MM.1S (cell line): Measurements from ENCODE around the gene TSPEAR.

Experiments
- DNase-seq: peaks from one replicate; pipeline ENCODE4 v3.0.0-alpha.2; 2015
- H2AFZ ChIP-seq: fragments of 300-600 bp; sonication (generic); 2 replicates; pipeline ENCODE4 v1.6.0; 2016; ENCODE audit warnings: antibody characterized with exemption, low read length
- H3F3A ChIP-seq: fragments of 300-600 bp; sonication (generic); 2 replicates; pipeline ENCODE4 v1.6.1; 2016; ENCODE audit warnings: mild to moderate bottlenecking, antibody characterized with exemption, low read length, moderate library complexity, mixed read lengths; ENCODE audit not compliant: insufficient read depth
- H3K27ac ChIP-seq: fragments of 300-600 bp; sonication (generic); 2 replicates; pipeline ENCODE4 v1.5.1; 2016; ENCODE audit warnings: mild to moderate bottlenecking, low read length
- H3K27me3 ChIP-seq: fragments of 300-600 bp; sonication (generic); replicated peaks from 2 replicates; pipeline ENCODE4 v1.6.0; 2016; ENCODE audit warnings: low read length; ENCODE audit not compliant: insufficient read depth
- H3K36me3 ChIP-seq: fragments of 300-600 bp; sonication (generic); replicated peaks from 2 replicates; pipeline ENCODE4 v1.6.1; 2016; ENCODE audit warnings: mild to moderate bottlenecking, low read length, mixed read lengths; ENCODE audit not compliant: insufficient read depth
- H3K4me1 ChIP-seq: fragments of 300-600 bp; sonication (generic); 2 replicates; pipeline ENCODE4 v1.6.1; 2016; ENCODE audit warnings: low read length, mixed read lengths
- H3K4me2 ChIP-seq: fragments of 300-600 bp; sonication (generic); 2 replicates; pipeline ENCODE4 v1.6.0; 2016; ENCODE audit warnings: low read depth, low read length
- H3K4me3 ChIP-seq: fragments of 300-600 bp; sonication (generic); 2 replicates; pipeline ENCODE4 v1.5.1; 2016; ENCODE audit warnings: low read length, mixed read lengths
- H3K79me2 ChIP-seq: fragments of 300-600 bp; sonication (generic); 2 replicates; pipeline ENCODE4 v1.6.1; 2016; ENCODE audit warnings: mixed run types, low read length, mixed read lengths
- H3K9ac ChIP-seq: fragments of 300-600 bp; sonication (generic); 2 replicates; pipeline ENCODE4 v1.6.1; 2016; ENCODE audit warnings: low read length, mixed read lengths
- H3K9me2 ChIP-seq: fragments of 300-600 bp; sonication (generic); replicated peaks from 2 replicates; pipeline ENCODE4 v1.6.1; 2016; ENCODE audit warnings: mild to moderate bottlenecking, low read length, mixed read lengths; ENCODE audit not compliant: insufficient read depth
- H3K9me3 ChIP-seq: fragments of 300-600 bp; sonication (generic); replicated peaks from 2 replicates; pipeline ENCODE4 v1.6.1; 2016; ENCODE audit warnings: mild to moderate bottlenecking, low read length, mixed read lengths; ENCODE audit not compliant: insufficient read depth
- H4K20me1 ChIP-seq: fragments of 300-600 bp; sonication (generic); 2 replicates; pipeline ENCODE4 v1.6.1; 2016; ENCODE audit warnings: mild to moderate bottlenecking, low read length, moderate library complexity, mixed read lengths; ENCODE audit not compliant: insufficient read depth
- EZH2 ChIP-seq: fragments of 300-600 bp; sonication (generic); optimal IDR thresholded peaks from 2 replicates; pipeline ENCODE3; 2017; ENCODE audit warnings: low read depth, mild to moderate bottlenecking, antibody characterized with exemption, low read length, mixed read lengths
- EZH2phosphoT487 ChIP-seq: fragments of 300-600 bp; sonication (generic); IDR thresholded peaks from 2 replicates; pipeline ENCODE4 v1.6.1; 2018; ENCODE audit warnings: antibody characterized with exemption, low read length
- TF ChIP-seq, protein P1 (sequence below): fragments of 300-600 bp; sonication (generic); IDR thresholded peaks from 2 replicates; pipeline ENCODE4 v1.5.1; 2016; ENCODE audit warnings: antibody characterized with exemption, low read length, mixed read lengths

The TSPEAR gene

GRCh38 chr21:44732263-44732662 is 20.9 kb upstream of the TSPEAR start:
- no peaks in the 10 kb centered on the region for H3K36me3 ChIP-seq
- no peaks in the 10 kb centered on the region for H4K20me1 ChIP-seq
- H3F3A ChIP-seq, result no peaks in the 10 kb centered on the region
- TF ChIP-seq EZH2, result no peak
- TF ChIP-seq, protein P1, sequence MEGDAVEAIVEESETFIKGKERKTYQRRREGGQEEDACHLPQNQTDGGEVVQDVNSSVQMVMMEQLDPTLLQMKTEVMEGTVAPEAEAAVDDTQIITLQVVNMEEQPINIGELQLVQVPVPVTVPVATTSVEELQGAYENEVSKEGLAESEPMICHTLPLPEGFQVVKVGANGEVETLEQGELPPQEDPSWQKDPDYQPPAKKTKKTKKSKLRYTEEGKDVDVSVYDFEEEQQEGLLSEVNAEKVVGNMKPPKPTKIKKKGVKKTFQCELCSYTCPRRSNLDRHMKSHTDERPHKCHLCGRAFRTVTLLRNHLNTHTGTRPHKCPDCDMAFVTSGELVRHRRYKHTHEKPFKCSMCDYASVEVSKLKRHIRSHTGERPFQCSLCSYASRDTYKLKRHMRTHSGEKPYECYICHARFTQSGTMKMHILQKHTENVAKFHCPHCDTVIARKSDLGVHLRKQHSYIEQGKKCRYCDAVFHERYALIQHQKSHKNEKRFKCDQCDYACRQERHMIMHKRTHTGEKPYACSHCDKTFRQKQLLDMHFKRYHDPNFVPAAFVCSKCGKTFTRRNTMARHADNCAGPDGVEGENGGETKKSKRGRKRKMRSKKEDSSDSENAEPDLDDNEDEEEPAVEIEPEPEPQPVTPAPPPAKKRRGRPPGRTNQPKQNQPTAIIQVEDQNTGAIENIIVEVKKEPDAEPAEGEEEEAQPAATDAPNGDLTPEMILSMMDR, result no peak
- TF ChIP-seq EZH2phosphoT487, result no peak
- peaks cover 97% of the 10 kb centered on the region for H3K27me3 ChIP-seq
- no peaks in the 10 kb centered on the region for H3K9me3 ChIP-seq
- no peak overlapping the region for H2AFZ ChIP-seq
- H3K9ac ChIP-seq, result no peak overlapping the region
- H3K4me1 ChIP-seq, result no peaks in the 10 kb centered on the region
- no peak overlapping the region for H3K4me2 ChIP-seq
- no peak overlapping the region for H3K4me3 ChIP-seq
- no peak for DNase-seq
- no peak overlapping the region for H3K27ac ChIP-seq
- H3K79me2 ChIP-seq, result no peaks in the 10 kb centered on the region
- no peaks in the 10 kb centered on the region for H3K9me2 ChIP-seq

DNA sequence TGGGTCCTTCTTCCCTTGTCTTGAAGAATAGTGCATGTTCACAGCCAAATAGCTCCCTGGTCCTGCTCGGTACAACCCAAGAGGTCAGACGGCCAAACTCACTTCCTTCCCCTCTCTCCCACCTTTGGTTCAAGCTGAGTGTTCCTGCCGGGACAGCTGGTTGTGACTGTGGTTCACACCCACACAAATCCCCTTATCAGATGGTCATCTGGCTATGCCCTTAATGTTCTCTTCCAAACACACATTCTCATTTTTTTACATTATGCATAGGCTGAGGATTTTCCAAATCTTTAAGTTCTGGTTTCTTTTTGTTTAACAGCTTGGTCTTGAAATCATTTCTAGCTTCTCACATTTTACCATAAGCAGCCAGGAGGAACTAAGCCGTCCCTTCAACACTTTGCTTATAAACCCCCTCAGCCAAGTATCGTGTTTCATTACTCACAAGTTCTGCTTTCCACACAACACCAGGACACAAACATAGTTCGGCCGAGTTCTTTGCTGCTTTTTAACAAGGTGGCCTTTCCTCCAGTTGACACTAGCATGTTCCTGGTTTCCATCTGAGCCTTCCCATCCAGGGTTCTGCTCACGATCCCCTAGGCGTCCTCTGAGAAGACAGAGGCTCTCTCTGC is 19.7 kb upstream of the TSPEAR start:
- H3K4me2 ChIP-seq, result no peak overlapping the region
- no peaks in the 10 kb centered on the region for H3F3A ChIP-seq
- DNase-seq, result no peak
- no peak overlapping the region for H3K4me3 ChIP-seq
- H3K9ac ChIP-seq, result no peak overlapping the region
- TF ChIP-seq, protein P1, result no peak
- no peak for TF ChIP-seq EZH2
- no peaks in the 10 kb centered on the region for H3K36me3 ChIP-seq
- H3K79me2 ChIP-seq, result no peaks in the 10 kb centered on the region
- no peak overlapping the region for H2AFZ ChIP-seq
- H3K9me2 ChIP-seq, result no peaks in the 10 kb centered on the region
- peaks cover 98% of the 10 kb centered on the region for H3K27me3 ChIP-seq
- H3K9me3 ChIP-seq, result no peaks in the 10 kb centered on the region
- H4K20me1 ChIP-seq, result no peaks in the 10 kb centered on the region
- H3K4me1 ChIP-seq, result no peaks in the 10 kb centered on the region
- H3K27ac ChIP-seq, result no peak overlapping the region

GRCh38 chr21:44730028-44730395 is 18.6 kb upstream of the TSPEAR start:
- no peak overlapping the region for H3K4me2 ChIP-seq
- H3K27me3 ChIP-seq, result peaks cover 98% of the 10 kb centered on the region
- H2AFZ ChIP-seq, result no peak overlapping the region
- H3K27ac ChIP-seq, result no peak overlapping the region
- H3K9ac ChIP-seq, result no peak overlapping the region
- DNase-seq, result no peak
- no peaks in the 10 kb centered on the region for H3K9me3 ChIP-seq
- no peaks in the 10 kb centered on the region for H3K9me2 ChIP-seq
- H3K79me2 ChIP-seq, result no peaks in the 10 kb centered on the region
- H4K20me1 ChIP-seq, result no peaks in the 10 kb centered on the region
- no peaks in the 10 kb centered on the region for H3K36me3 ChIP-seq
- H3K4me1 ChIP-seq, result no peaks in the 10 kb centered on the region
- no peaks in the 10 kb centered on the region for H3F3A ChIP-seq
- no peak overlapping the region for H3K4me3 ChIP-seq
- no peak for TF ChIP-seq EZH2phosphoT487
- TF ChIP-seq, protein P1, result no peak
- no peak for TF ChIP-seq EZH2
